ENCODE data around the gene STK35.

GRCh38 chr20:2172305-2173175 lies 70.9 kb downstream of the STK35 start:
- TF ChIP-seq TAF1 (IDR thresholded peaks at IDR 0.05; ENCODE audit: low read depth) (no peak), MAX (IDR thresholded peaks at IDR 0.05) (no peak), EGR1 (IDR thresholded peaks at IDR 0.05) (no peak), EP300 (IDR thresholded peaks at IDR 0.05; ENCODE audit: borderline replicate concordance) (no peak), USF1 (IDR thresholded peaks at IDR 0.05) (no peak), RAD21 (IDR thresholded peaks at IDR 0.05; ENCODE audit: low read depth) (peak; percentile 89), REST (IDR thresholded peaks at IDR 0.05; ENCODE audit: low read depth) (no peak), TCF12 (IDR thresholded peaks at IDR 0.05; ENCODE audit: low read depth) (no peak), FOXM1 (IDR thresholded peaks at IDR 0.05; ENCODE audit: borderline replicate concordance, low read depth) (no peak), NFIC (IDR thresholded peaks at IDR 0.05) (no peak), CREB1 (IDR thresholded peaks at IDR 0.05; ENCODE audit: low read depth) (no peak)

Data from Ishikawa (cell line).